GM19043 (cell line): Measurements from ENCODE around the gene CHST12.
"Not testable (repeated sequence)": the region's sequence is repeated elsewhere in the genome, so short reads cannot be mapped to it uniquely, and the experiment has no call there.

ENCODE experiments used
- ATAC-seq: cut with Tn5 transposase; IDR thresholded peaks from one replicate; pipeline ENCODE4 v1.9.1; 2021; ENCODE audit warnings: low read depth; ENCODE audit not compliant: unreplicated experiment

Gene CHST12

DNA sequence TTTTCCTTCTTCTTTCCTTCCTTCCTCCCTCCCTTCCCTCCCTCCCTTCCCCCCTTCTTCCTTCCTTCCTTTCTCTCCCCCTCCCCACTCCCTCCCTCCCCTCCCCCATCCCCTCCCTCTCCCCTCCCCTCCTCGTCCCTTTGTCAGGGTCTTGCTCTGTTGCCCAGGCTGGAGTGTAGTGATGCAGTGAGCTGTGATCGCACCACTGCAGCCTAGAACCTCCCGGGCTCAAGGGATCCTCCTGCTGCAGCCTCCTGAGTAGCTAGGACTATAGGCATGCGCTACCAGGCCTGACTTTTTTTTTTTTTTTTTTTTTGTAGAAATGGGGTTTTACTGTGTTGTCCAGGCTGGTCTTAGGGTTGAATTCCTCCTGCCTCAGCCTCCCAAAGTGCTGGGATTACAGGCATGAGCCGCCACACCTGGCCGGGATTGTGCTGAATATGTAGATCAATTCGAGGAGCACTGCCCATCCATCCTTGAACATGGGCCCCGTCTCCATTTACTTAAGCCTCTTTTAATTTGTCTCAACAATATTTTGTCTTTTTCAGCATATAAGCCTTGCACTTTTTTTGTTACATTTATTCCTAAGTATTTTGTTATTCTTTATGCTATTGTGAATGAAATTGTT is 49.3 kb downstream of the CHST12 start:
- no peak for ATAC-seq

DNA sequence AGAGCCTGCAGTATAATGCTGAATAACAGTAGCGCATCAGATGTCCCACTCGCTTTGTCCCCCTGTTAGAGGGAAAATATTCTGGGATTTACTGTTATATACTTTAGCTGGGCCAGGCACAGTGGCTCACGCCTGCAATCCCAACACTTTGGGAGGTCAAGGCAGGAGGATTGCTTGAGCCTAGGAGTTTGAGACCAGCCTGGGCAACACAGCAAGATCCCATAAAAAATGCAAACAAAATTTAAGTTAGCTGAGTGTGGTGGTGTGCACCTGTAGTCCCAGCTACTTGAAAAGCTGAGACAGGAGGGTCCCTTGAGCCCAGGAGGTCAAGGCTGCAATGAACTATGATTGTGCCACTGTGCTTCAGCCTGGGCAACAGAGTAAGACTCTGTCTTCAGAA is 50.4 kb downstream of the CHST12 start:
- not testable (repeated sequence) for ATAC-seq

DNA sequence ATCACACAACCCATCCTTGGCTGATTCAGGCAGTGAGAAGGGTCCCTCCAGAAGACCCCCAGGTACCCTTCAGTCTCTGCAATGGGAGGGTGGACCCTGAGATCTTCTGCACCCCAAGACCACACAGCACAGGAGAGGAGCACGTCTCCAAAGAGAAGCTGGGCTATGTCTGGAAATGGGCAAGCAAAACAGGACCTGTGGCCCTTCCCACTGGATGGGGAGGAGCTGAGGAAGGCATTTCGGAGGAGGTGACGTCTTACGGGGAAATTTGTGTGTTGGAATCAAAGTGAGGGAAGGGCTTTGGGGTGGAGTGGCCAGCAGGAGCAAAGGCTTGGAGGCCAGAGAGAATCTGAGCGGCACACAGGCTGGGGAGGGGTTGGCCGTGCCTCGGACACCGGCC is 56.3 kb downstream of the CHST12 start:
- no peak for ATAC-seq

DNA sequence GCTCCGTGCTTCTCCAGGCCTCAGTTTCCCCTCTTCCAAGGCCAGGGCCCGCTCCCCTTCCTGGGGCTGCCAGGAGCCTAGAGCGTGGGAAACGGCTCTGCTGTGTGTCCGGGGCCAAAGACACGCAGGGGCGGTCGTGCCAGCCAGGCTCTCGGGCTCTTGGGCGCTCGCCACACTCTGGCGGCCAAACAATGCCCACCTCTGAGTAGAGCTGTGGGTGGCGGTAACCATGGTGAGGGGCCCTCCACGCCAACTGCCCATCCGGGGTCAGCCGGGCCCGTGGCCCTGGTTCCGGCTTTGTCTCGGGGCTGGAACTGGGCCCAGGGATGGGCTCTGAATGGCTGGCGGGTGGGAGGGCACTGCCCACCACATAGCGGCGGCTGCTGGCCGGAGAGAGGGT is 56.8 kb downstream of the CHST12 start:
- ATAC-seq: no peak

DNA sequence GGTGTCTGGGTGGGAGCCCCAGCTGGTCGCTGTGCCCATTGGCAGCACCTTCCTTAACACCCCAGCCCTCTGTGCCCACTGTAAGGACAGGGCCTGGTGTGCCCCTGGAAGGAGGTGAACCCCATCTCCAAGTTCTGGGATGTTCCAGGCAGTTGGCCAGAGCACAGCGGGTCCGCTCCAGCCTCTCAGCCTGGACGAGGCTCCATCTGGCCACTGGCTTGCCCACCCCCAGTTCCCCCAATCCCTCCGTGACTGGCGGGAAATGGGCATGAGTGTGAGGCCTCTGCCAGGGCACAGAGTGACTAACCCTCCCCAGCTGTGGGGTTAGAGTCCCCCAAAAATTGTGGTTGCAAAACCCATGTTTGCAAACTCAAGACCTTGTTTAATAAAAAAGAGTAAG is 57.2 kb downstream of the CHST12 start:
- ATAC-seq: no peak

DNA sequence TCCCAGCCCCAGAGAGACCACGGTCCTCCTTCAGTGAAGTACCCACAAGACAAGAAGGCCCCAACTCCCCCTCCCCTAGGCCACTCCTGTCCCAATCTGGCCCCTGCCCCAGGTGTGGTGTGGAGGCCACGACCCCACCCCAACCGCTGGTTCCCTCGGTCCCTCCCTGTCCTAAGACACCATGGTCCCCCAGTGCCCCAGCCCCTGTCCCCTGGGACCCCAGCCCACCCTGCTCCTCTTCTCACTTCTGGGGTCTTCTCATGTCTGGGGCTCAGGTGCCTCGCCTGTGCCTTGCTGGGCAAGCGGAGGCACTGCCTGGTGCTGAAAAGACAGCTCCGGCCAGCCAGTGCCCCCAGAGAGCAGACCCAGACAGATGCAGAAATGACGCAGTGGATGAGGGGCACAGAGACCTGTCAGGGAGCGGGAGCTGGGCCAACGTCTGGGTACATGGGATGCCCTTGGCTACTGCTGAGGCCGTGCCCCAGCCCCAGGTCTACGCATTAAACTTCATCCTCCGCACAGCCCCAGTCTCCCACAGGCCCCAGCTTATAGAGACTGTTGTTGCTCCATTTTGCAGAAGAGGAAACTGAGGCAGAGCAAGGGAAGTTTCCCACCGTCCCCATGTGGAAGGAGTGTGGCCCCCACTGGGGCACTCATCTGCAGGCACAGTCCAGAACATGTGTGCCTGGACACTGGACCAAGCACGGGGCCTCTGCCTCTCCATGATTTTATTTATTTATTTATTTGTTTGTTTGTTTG is 58.0 kb downstream of the CHST12 start:
- no peak for ATAC-seq

DNA sequence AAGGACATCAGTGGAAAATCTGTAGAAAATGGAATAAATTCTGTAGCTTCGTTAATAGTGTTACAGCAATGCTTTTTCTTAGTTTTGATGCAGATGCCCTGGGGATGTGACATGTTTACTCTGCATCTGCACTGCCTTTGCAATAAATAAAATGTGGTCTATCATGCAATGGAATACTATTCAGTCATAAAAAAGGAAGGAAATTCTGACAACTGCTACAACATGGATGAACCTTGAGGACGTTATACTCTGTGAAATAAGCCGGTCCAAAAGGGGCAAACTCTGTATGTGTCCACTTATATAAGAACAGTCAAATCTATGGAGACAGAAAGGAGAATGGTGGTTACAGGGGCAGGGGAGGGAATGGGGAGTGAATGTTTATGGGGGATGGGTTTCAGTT is 59.3 kb downstream of the CHST12 start:
- no peak for ATAC-seq

DNA sequence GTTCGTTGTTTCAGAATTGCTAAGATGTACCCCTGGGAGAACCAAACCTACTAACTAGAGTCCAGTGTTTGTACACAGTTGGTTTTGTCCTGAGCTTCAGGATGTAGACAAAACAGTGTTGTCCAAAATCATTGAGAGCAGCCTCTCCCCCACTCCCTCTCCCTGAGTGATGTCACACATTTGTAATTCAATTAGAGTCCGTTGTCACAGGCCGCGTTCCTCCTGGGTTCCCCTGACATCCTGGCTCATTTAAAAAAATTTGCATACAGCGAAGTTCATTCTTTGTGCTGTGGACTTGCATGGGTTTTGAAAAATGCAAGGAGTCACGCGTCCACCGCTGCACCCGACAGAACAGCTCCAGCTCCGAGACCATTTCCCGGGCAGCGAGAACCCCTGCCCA is 62.5 kb downstream of the CHST12 start:
- ATAC-seq: no peak

DNA sequence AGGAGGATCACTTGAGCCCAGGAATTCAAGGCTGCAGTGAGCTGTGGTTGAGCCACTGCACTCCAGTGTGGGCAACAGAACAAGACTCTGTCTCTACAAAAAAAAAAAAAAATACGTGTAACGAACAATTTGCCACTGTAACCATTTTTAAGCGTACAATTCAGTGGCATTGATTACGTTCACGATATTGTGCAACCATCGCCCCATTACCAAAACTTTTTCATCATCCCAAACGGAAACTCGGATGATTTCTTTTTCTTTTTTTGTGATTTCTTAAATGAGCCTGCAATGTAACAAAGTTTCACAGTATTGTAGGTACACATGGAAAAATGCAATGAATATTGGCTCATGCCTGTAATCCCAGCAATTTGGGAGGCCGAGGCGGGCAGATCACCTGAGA is 63.3 kb downstream of the CHST12 start:
- ATAC-seq: no peak

DNA sequence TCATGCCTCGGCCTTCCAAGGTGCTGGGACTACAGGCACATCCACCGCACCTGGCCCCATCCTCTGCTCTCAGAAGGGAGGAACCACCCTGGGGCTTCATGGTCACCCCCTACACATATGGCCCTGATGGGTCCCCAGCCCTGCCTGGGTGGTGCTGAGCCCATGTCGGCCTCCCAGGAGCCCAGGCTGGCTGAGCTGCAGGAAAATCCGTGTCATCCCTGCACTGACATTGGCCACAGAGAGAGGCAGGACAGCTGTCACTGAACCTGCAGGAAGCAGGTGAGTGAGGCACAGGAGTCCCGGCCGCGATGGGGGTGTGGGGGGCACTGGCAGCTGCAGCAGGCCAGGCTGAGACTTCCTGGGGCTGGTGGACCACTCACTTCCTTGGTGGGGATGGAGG is 64.8 kb downstream of the CHST12 start:
- no peak for ATAC-seq

DNA sequence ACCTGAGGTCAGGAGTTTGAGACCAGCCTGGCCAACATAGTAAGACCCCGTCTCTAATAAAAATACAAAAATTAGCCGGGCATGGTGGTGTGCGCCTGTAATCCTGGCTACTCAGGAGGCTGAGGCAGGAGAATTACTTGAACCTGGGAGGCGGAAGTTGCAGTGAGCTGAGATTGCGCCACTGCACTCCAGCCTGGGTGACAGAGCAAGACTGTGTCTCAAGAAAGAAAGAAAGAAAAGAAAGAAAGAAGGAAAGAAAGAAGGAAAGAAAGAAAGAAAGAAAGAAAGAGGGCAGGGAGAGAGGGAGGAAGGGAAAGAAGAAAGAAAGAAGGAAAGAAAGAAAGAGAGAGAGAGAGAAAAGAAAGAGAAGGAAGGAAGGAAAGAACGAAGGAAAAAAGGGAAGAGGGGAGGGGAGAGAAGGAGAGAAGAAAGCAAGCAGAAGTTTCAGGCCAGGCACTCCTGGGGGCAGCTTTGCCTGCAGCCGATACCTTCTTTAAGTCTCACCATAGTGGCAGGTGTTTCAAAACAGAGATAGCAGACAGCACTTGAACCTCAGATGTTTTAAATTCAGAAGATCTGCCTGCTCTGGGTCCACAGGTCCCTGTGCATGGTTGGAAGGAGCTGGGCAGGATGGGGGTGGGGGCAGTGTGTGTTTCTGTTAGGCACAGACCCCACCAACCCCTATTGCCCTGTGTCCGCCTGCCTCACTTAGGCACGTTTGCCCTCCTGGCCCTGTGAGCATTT is 66.2 kb downstream of the CHST12 start:
- not testable (repeated sequence) for ATAC-seq

DNA sequence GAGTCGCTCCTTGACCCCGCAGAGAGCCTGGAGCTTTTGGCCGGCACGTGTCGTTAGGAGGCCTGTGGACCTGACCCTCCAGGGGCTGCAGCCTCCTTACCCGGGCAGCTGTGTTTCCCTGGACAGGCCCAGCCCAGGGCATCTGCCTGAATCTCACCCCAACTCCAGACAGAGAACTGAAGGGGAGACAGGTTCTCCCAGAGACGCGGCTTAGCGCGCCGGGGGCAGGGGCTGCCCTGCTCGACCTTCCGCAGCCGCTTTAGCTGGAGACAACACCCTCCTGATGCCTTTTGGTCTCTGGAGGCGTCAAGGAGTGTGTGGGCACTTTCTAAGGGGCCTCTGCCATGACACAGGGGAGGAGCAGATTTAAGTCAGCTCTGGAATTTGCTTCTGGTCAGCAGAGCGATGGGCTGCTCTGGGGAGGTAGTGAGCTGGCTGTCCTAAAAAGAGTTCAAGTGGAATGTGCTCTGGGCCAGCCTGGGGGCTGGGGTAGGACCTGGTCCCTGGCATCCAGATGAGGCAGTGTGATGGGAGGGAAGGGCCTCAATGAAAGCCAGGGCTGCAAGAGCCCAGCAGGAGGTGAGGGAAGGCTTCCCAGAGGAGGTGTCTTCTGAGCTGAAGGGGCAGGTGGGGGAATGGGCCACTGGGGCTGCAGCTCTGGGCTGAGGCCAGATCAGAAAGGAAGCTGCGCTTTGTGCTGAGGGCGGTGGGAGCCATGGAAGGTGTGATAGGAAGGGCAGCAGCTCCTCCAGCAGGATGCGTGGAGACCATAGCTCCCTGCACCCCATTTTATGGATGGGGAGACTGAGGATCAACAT is 67.0 kb downstream of the CHST12 start:
- no peak for ATAC-seq

DNA sequence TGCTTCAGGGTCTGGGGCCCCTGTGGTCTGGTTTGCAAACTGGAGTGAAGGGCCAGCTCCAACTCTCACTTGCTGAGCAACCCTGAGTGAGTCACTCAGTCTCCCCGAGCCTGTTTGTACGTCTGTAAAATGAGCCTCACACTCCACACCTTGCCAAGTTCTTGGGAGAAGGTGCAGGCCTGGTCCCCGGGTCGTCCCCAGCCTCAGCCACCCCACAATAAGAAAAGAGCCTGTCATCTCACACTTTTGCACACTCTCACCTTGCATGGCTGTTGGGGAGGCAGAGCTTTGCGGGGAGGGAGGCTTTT is 67.6 kb downstream of the CHST12 start:
- ATAC-seq: no peak

DNA sequence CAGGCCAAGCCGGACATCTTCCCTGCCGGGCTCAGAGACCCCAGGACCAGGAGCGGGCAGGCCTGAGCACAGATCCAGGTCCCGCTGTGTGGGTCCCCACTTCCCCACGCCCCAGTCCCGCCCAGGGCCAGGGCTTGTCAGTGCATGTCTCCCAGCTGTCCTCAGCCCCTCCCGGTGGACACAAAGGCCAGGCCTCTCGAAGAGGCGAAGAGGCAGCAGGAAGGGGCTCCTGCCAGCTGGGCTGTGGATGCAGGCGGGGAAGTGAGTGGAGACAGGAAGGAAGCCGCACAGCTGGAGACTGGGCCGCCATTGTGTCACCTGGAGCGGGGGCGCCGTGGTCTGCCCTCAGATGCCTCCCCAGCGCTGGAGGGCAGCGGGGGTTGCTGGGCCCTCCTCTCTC is 68.0 kb downstream of the CHST12 start:
- ATAC-seq: no peak

DNA sequence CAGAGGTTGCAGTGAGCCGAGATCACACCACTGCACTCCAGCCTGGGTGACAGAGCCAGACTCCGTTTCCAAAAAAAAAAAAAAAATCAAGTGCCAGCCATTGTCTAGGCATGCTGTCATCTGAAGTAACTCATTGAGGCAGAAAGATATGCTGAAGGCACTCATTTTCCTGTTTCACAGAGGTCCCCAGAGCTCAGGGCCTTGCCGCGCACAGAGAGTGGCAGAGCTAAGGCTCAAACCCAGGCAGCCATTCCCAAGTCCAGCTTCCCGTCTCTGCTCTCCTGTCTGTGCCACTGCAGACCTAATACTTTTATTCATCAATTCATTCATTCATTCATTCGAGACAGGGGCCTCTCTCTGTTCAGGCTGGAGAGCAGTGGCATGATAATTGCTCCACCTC is 69.3 kb downstream of the CHST12 start:
- ATAC-seq: no peak

DNA sequence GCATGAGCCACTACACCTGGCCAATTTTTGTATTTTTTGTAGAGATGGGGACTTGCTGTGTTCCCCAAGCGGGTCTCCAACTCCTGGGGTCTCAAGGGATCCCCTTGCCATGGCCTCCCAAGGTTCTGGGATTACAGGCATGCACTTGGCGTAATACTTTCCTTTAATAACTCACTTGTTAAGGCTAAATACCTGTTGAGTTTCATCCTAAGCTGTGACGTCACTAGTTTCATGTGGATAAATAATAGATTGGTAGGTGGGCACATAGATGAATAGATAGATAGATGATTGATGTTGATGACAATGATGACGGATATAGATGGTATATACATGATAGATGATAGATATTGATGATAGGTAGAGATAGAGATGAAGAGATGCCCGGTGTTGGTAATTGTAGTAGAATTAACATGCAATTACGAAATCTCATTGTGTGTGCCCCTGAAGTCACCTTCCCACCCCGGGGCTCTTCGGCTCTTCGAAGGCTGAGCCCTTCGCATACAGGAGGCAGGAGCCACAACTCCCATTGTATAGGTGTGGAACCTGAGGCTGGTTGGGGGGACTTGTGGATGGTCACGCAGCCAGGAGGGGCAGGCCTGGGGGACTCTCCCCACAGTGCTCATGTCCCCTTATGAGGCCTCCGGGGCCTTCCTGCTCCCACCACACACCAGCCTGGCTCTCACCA is 70.2 kb downstream of the CHST12 start:
- no peak for ATAC-seq

DNA sequence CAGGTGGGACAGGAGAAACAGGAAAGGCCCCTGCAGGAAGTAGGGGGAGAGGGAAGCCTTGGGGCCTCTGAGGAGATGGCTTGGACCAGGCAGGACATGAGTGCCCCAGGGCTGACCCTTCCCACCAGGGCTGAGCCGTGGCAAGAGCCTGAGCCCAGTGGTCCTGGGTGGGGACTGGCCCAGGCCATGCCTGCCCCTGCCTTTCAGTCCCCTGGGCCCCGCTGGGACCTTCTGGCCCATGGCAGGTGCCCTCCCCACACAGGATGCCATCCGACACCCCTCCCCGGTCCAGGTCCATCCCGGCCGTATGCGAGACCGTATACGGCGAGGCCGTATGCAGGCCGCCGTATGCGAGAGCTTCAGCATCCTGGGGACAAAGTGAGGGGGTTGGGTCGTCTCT is 70.8 kb downstream of the CHST12 start:
- ATAC-seq: no peak

DNA sequence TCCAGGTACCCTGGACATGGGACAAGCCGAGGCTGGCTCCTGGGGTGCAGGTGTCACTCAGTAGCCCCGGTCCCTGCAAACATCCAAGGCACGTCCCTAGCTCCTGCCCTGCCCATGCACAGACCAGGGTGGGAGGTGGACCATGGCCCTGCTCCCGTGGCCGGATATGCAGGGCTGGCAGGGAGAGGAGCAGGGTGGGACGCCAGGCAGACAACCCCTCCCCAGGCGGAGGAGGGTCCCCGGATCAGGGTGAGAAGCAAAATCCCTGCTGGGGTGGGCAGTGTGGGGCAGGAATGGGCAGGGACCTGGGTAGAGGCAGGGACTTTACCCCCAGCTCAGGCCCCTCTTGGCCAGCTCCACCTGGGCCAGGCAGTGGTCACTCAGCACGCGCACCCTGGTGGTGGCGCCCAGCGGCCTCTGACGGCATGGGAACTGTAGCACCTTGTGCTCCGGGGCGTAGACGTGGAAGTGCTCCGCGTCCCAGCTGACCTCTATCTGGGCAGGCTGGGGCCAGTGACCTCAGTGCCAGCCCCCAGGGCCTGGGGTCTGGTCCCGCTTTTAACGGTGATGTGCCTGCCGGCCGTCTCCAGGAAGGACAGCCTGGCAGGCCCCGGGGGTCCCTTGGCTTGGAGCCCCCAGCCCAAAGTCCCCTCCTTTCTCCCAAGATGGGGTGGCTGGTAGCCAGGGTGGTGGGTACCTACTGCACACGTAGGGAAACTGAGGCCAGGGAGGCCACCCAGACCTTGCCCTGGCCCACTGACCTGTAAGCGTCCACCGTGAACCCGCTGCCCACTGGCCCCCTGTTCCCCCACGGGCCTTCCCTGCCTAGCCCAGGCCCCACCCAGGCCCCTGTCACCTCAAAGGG is 71.6 kb downstream of the CHST12 start:
- ATAC-seq: no peak

DNA sequence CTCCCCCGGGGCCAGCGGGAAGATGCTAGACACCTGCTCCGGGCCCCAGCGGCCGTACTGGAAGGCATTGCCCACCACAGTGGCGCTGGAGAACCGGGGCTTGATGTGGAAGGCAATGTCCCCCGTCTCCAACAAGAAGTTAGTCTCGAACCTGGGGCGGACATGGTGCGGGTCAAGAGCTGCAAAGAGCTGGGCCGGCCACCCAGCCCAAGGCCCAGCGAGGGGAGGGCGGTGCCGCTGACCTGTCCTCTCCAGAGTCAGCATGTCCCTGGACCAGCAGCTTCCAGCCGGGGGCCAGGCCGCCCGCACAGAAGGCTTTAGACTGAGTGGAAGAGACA is 72.2 kb downstream of the CHST12 start:
- no peak for ATAC-seq

DNA sequence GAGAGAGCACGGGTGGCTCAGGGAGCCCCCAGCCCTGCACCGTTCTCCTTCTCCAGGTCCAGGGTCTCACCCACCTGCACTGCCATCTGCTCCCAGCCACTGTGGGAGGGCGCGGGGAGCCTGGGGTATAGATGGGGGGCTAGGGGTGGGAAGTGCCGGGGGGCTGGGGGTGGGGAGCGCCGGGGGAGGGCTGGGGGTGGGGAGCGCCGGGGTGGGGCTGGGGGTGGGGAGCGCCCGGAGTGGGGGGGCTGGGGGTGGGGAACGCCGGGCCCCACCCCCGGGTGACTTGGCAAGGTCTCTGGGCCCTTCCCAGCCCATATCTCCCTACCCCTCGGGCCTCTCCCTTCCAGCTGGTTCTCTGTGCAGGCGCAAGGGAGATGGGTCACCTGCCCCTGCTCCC is 72.9 kb downstream of the CHST12 start, which contains the start of gene GRIFIN:
GRIFIN (minus strand) TSS at position 101 of the 400 bp plus-strand sequence; CDS start at position 86, 15 bp downstream.
- ATAC-seq: no peak
